HEK293T (cell line): ENCODE measurements around the gene SGTB.
"Not testable (repeated sequence)": the region's sequence is repeated elsewhere in the genome, so short reads cannot be mapped to it uniquely, and the experiment has no call there.

Experiments used
- BHLHE40 ChIP-seq: fragments of 450-650 bp; IDR thresholded peaks from 2 replicates; pipeline ENCODE4 v1.6.1; 2016; ENCODE audit warnings: mild to moderate bottlenecking, moderate library complexity, borderline replicate concordance
- CTBP1 ChIP-seq: fragments of 450-650 bp; IDR thresholded peaks from 2 replicates; pipeline ENCODE4 v1.6.1; 2016; ENCODE audit warnings: borderline replicate concordance
- FOXM1 ChIP-seq: fragments of 450-650 bp; IDR thresholded peaks from 2 replicates; pipeline ENCODE4 v1.6.1; 2017; ENCODE audit warnings: mild to moderate bottlenecking, borderline replicate concordance
- LEF1 ChIP-seq: fragments of 450-650 bp; IDR thresholded peaks from 2 replicates; pipeline ENCODE4 v1.6.1; 2017; ENCODE audit warnings: mild to moderate bottlenecking, borderline replicate concordance
- TF ChIP-seq, protein P1 (sequence below): fragments of 450-650 bp; IDR thresholded peaks from 2 replicates; pipeline ENCODE4 v1.6.1; 2016

DNA sequence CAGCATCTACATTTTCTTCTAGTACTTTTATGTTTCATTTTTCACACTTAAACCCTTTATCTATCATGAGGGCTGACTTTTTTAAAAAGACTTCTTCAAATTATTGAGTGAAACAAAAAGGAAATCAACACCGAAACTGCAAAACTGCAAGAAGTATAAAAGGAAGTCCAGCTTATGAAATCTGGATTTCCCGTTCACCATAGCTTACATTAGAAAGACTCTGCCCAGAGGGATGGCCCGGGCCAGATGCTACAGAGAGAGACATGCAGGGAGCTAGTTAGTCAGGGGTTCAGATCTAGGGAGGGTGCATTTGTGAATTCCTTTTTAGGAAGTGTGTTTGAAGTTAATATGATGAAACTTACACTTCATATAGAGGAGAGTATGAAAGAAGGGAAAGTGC, 10.1 kb upstream of the SGTB start:
- TF ChIP-seq, protein P1, sequence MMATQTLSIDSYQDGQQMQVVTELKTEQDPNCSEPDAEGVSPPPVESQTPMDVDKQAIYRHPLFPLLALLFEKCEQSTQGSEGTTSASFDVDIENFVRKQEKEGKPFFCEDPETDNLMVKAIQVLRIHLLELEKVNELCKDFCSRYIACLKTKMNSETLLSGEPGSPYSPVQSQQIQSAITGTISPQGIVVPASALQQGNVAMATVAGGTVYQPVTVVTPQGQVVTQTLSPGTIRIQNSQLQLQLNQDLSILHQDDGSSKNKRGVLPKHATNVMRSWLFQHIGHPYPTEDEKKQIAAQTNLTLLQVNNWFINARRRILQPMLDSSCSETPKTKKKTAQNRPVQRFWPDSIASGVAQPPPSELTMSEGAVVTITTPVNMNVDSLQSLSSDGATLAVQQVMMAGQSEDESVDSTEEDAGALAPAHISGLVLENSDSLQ = not testable (repeated sequence)
- TF ChIP-seq BHLHE40, CTBP1, FOXM1, LEF1: not testable (repeated sequence)
